ENCODE data around the gene CCDC47. TPM values are rescaled to one million over a fixed set of nuclear protein-coding genes. Genes with fewer than 3 reads are reported as not detected.

The CCDC47 gene
- total and polyA plus RNA-seq, 2 of the 13 experiments (the other 11 are each of a cell fraction or from before 2014, with no cell fraction given): 59.3 to 99.5 TPM

DNA sequence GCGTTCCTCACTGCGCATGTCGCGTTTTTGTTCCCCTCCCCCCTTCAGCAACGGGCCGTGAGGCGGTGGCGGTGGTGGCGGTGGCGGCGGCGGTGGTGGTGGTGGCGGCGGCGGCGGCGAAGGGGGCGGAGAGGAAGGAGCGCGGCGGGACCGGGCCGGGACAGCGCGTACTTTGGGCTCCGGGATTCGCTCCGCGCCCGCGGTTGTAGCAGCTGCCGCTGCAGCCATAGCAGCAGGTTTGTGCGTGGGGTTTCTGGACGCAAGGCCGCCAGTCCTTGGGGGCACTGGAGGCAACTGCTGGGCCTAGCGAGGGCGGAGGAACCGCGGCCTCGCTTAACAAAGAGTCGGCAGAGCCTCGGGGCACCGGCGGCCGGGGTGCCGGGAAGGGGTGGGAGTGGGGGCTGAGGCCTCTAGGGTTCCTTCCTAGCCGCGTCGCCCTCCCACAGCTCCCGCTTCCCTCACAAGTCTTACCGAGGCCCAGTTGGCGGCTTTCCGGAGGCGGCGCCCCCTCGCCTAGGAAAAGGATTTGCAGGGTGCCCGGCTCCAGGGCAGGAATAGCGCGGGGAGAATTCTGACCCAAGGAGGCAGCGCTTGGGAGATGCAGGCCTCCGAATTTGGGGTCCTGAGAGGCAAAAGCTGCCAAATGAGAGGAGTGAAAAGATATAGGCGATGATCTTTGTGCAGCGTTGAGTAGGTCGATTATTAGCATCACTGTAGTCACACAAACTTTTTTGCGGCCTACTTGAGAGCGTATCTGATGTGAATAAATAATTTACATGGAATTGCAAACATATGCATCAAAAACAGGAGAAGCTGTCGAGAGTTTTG lies 958 bp upstream of the CCDC47 start, which contains the start of gene DDX42 (continued):
- no peak for TF ChIP-seq HNF4G (IDR thresholded peaks at IDR 0.05; ENCODE audit: borderline replicate concordance, low read depth, low read length)
- TF ChIP-seq HNF4G (CRISPR knock-in tag; IDR thresholded peaks at IDR 0.05; ENCODE audit: borderline replicate concordance, low read depth): no peak
- no peak; the same call in 1 of the 2 replicates for TF ChIP-seq NCOA2 (CRISPR knock-in tag; IDR thresholded peaks at IDR 0.05)
- no peak for TF ChIP-seq EP300 (IDR thresholded peaks at IDR 0.05; ENCODE audit: low read depth in 2 of 2, low read length in 2 of 2)
- no peak for TF ChIP-seq EP300 (CRISPR knock-in tag; IDR thresholded peaks at IDR 0.05; ENCODE audit: borderline replicate concordance)
- no peak for TF ChIP-seq ZNF326 (CRISPR knock-in tag; IDR thresholded peaks at IDR 0.05; ENCODE audit: borderline replicate concordance)
- TF ChIP-seq ZNF605 (CRISPR knock-in tag; IDR thresholded peaks at IDR 0.05): 0 out of 2 replicates have a peak, but pooled peaks have one; percentile 27
- TF ChIP-seq GMEB1 (CRISPR knock-in tag; IDR thresholded peaks at IDR 0.05; ENCODE audit: borderline replicate concordance): no peak
- TF ChIP-seq ZNF615 (CRISPR knock-in tag; IDR thresholded peaks at IDR 0.05; ENCODE audit: borderline replicate concordance): no peak
- TF ChIP-seq MED8 (CRISPR knock-in tag; IDR thresholded peaks at IDR 0.05; ENCODE audit: insufficient replicate concordance): no peak
- TF ChIP-seq, protein P1, sequence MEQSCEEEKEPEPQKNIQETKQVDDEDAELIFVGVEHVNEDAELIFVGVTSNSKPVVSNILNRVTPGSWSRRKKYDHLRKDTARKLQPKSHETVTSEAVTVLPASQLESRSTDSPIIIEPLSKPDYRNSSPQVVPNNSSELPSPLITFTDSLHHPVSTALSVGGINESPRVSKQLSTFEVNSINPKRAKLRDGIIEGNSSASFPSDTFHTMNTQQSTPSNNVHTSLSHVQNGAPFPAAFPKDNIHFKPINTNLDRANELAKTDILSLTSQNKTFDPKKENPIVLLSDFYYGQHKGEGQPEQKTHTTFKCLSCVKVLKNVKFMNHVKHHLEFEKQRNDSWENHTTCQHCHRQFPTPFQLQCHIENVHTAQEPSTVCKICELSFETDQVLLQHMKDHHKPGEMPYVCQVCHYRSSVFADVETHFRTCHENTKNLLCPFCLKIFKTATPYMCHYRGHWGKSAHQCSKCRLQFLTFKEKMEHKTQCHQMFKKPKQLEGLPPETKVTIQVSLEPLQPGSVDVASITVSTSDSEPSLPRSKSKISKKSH (CRISPR knock-in tag; IDR thresholded peaks at IDR 0.05; ENCODE audit: borderline replicate concordance): peak; percentile 72; the same call in 1 of the 2 replicates
- TF ChIP-seq EED (CRISPR knock-in tag; IDR thresholded peaks at IDR 0.05): peak; percentile 88
- no peak for TF ChIP-seq AHR (CRISPR knock-in tag; IDR thresholded peaks at IDR 0.05)
- TF ChIP-seq, protein P2, sequence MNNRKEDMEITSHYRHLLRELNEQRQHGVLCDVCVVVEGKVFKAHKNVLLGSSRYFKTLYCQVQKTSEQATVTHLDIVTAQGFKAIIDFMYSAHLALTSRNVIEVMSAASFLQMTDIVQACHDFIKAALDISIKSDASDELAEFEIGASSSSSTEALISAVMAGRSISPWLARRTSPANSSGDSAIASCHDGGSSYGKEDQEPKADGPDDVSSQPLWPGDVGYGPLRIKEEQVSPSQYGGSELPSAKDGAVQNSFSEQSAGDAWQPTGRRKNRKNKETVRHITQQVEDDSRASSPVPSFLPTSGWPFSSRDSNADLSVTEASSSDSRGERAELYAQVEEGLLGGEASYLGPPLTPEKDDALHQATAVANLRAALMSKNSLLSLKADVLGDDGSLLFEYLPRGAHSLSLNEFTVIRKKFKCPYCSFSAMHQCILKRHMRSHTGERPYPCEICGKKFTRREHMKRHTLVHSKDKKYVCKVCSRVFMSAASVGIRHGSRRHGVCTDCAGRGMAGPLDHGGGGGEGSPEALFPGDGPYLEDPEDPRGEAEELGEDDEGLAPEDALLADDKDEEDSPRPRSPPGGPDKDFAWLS (CRISPR knock-in tag; IDR thresholded peaks at IDR 0.05; ENCODE audit: borderline replicate concordance): 0 out of 2 replicates have a peak, but pooled peaks have one; percentile 43
- no peak for TF ChIP-seq NFIB (CRISPR knock-in tag; IDR thresholded peaks at IDR 0.05; ENCODE audit: borderline replicate concordance)
- no peak for TF ChIP-seq RFX5 (IDR thresholded peaks at IDR 0.05; ENCODE audit: low read depth, low read length)
- TF ChIP-seq ZNF205 (CRISPR knock-in tag; IDR thresholded peaks at IDR 0.05): no peak
- no peak for TF ChIP-seq HOXD1 (CRISPR knock-in tag; IDR thresholded peaks at IDR 0.05)
- TF ChIP-seq RBM22 (optimal IDR thresholded peaks at IDR 0.05; ENCODE audit: low read length): peak; percentile 27
- TF ChIP-seq ZNF446 (CRISPR knock-in tag; IDR thresholded peaks at IDR 0.05): peak; percentile 80
- no peak for TF ChIP-seq ZNF251 (CRISPR knock-in tag; IDR thresholded peaks at IDR 0.05)
- peak; percentile 18; the same call in 1 of the 2 replicates for TF ChIP-seq KDM6A (CRISPR knock-in tag; IDR thresholded peaks at IDR 0.05; ENCODE audit: low read depth)
- TF ChIP-seq, protein P3, sequence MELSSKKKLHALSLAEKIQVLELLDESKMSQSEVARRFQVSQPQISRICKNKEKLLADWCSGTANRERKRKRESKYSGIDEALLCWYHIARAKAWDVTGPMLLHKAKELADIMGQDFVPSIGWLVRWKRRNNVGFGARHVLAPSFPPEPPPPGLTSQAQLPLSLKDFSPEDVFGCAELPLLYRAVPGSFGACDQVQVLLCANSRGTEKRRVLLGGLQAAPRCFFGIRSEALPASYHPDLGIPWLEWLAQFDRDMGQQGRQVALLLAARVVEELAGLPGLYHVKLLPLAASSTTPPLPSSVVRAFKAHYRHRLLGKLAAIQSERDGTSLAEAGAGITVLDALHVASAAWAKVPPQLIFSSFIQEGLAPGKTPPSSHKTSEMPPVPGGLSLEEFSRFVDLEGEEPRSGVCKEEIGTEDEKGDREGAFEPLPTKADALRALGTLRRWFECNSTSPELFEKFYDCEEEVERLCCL (CRISPR knock-in tag; IDR thresholded peaks at IDR 0.05; ENCODE audit: borderline replicate concordance): no peak
- no peak for TF ChIP-seq HMGA1 (CRISPR knock-in tag; conservative IDR thresholded peaks at IDR 0.05)
